CD14-positive monocyte (primary cell): ENCODE measurements around the gene STYXL2. TPM values are rescaled to one million over a fixed set of nuclear protein-coding genes. Genes with fewer than 3 reads are reported as not detected.

Source experiments
- DNase-seq, 3 donors: peaks; one replicate each; pipeline ENCODE4 v3.0.0-alpha.2; 2011 to 2022
- H2AFZ ChIP-seq: 2 replicates; pipeline ENCODE4 v1.6.0; 2012; ENCODE audit warnings: mild to moderate bottlenecking, low read depth, low read length, inconsistent platforms; ENCODE audit not compliant: insufficient read depth, poor library complexity, severe bottlenecking
- H3K27ac ChIP-seq, 2 donors: 1 replicate in 1 of 2; 2 replicates in 1 of 2; pipeline ENCODE4 v1.5.1; 2012 to 2013; ENCODE audit warnings: low read length in 2 of 2, control low read depth in 1 of 2, inconsistent platforms in 1 of 2, low read depth in 1 of 2, mild to moderate bottlenecking in 1 of 2
- H3K27me3 ChIP-seq, 2 donors: one replicate each; pipeline versions ENCODE4 v1.6.0 to v1.6.1; 2011 to 2013; ENCODE audit warnings: low read length in 2 of 2; ENCODE audit not compliant: control insufficient read depth in 2 of 2, insufficient read depth in 2 of 2
- H3K36me3 ChIP-seq, 2 donors: replicated peaks in 1 of 2; 1 replicate in 1 of 2; 2 replicates in 1 of 2; pipeline versions ENCODE4 v1.5.1 to v1.6.1; 2012 to 2013; ENCODE audit warnings: low read length in 2 of 2, control low read depth in 1 of 2, inconsistent platforms in 1 of 2, mild to moderate bottlenecking in 1 of 2; ENCODE audit not compliant: insufficient read depth in 2 of 2, control insufficient read depth in 1 of 2
- H3K4me1 ChIP-seq, 2 donors: 1 replicate in 1 of 2; 2 replicates in 1 of 2; pipeline versions ENCODE4 v1.5.1 to v1.6.1; 2012 to 2013; ENCODE audit warnings: low read length in 2 of 2, control low read depth in 1 of 2, inconsistent platforms in 1 of 2, mild to moderate bottlenecking in 1 of 2, moderate library complexity in 1 of 2; ENCODE audit not compliant: insufficient read depth in 2 of 2, control insufficient read depth in 1 of 2
- H3K4me2 ChIP-seq: replicated peaks from 2 replicates; pipeline ENCODE3; 2012; ENCODE audit warnings: low read length, moderate library complexity, mild to moderate bottlenecking; ENCODE audit not compliant: poor library complexity, severe bottlenecking; ENCODE audit errors: extremely low read depth
- H3K4me3 ChIP-seq, 3 experiments: fragments of 200-600 bp in 1 of 3; sonication (generic) in 1 of 3; replicated peaks in 1 of 3; 1 replicate in 2 of 3; 2 replicates in 1 of 3; pipeline ENCODE4 v1.5.1; 2011 to 2013; ENCODE audit warnings: low read length in 3 of 3, mild to moderate bottlenecking in 3 of 3, control low read depth in 2 of 3, low read depth in 2 of 3, inconsistent platforms in 1 of 3, moderate library complexity in 1 of 3
- H3K79me2 ChIP-seq: 2 replicates; pipeline ENCODE4 v1.6.0; 2012; ENCODE audit warnings: mild to moderate bottlenecking, control low read depth, inconsistent platforms, low read length, moderate library complexity; ENCODE audit not compliant: insufficient read depth
- H3K9ac ChIP-seq: 2 replicates; pipeline ENCODE4 v1.6.0; 2017; ENCODE audit warnings: low read length, mild to moderate bottlenecking; ENCODE audit not compliant: insufficient read depth, poor library complexity, severe bottlenecking
- H3K9me3 ChIP-seq, 2 donors: replicated peaks in 1 of 2; 1 replicate in 1 of 2; 2 replicates in 1 of 2; pipeline versions ENCODE4 v1.5.1 to v1.6.1; 2012 to 2013; ENCODE audit warnings: low read length in 2 of 2, control low read depth in 1 of 2; ENCODE audit not compliant: control insufficient read depth in 1 of 2, insufficient read depth in 1 of 2
- H4K20me1 ChIP-seq: 2 replicates; pipeline ENCODE4 v1.6.0; 2012; ENCODE audit warnings: mild to moderate bottlenecking, low read length, control low read depth, moderate library complexity; ENCODE audit not compliant: insufficient read depth
- H3K27ac Mint-ChIP-seq, 7 donors: one replicate each; pipeline ENCODE4 v1.8.0; 2020; ENCODE audit warnings: mild to moderate bottlenecking in 7 of 7, mixed read lengths in 7 of 7, moderate library complexity in 6 of 7, inconsistent platforms in 2 of 7
- H3K27me3 Mint-ChIP-seq, 3 donors: one replicate each; pipeline ENCODE4 v1.8.0; 2021 to 2022; ENCODE audit warnings: low read depth in 3 of 3, mild to moderate bottlenecking in 3 of 3, mixed read lengths in 3 of 3, moderate library complexity in 3 of 3, inconsistent platforms in 1 of 3
- H3K36me3 Mint-ChIP-seq, 2 donors: one replicate each; pipeline ENCODE4 v1.8.0; 2020; ENCODE audit warnings: mixed read lengths in 2 of 2, inconsistent platforms in 1 of 2, mild to moderate bottlenecking in 1 of 2
- H3K4me1 Mint-ChIP-seq: one replicate; pipeline ENCODE4 v1.8.0; 2020; ENCODE audit warnings: mild to moderate bottlenecking, mixed read lengths
- H3K4me3 Mint-ChIP-seq, 2 donors: one replicate each; pipeline ENCODE4 v1.8.0; 2020; ENCODE audit warnings: mild to moderate bottlenecking in 2 of 2, mixed read lengths in 2 of 2, moderate library complexity in 1 of 2
- H3K9me3 Mint-ChIP-seq, 7 donors: one replicate each; pipeline ENCODE4 v1.8.0; 2020 to 2022; ENCODE audit warnings: mixed read lengths in 7 of 7, mild to moderate bottlenecking in 6 of 7, moderate library complexity in 6 of 7, inconsistent platforms in 2 of 7
- CTCF ChIP-seq: fragments of 200-600 bp; IDR thresholded peaks from one replicate; pipeline ENCODE4 v1.8.0; 2022; ENCODE audit warnings: antibody characterized with exemption, mild to moderate bottlenecking
- WGBS: methylation state at CpG from one replicate; pipeline ENCODE4 v1.1.5; 2013; ENCODE audit warnings: missing lambda C conversion rate; ENCODE audit not compliant: insufficient coverage; 5-methylcytosine and 5-hydroxymethylcytosine counted together
- intact Hi-C, 2 donors: fragments of 100-400 bp; cut with micrococcal nuclease; formaldehyde crosslinking; loops; one replicate each; pipeline versions ENCODE4 v1.15.0 to v1.15.1; 2023
- polyA plus RNA-seq, 3 donors: library from polyadenylated mRNA; depleted of rRNA in 1 of 3; unstranded in 2 of 3; stranded (reverse) in 1 of 3; fragments of 300-500 nt in 2 of 3; fragments of >200 nt in 1 of 3; fragmentation: Illumina TruSeq in 2 of 3; gene quantifications; 1 replicate in 2 of 3; 2 replicates in 1 of 3; pipeline ENCODE4 v1.2.3, GENCODE V29; 2012 to 2021

STYXL2 gene
- polyA plus RNA-seq, 3 donors, result not detected

DNA sequence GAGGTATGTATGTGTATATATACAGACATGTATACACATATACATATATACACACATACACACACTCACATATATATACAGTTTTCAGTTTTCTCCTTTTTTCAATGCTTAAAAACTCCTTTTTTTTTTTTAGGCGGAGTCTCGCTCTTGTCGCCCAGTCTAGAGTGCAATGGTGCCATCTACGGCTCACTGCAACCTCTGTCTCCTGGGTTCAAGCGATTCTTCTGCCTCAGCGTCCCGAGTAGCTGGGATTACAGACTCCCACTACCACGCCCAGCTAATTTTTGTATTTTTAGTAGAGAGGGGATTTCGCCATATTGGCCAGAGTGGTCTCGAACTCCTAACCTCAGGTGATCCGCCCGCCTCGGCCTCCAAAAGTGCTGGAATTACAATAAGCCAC, 27.0 kb downstream of the STYXL2 start:
- Mint-ChIP-seq H3K4me3 (peak overlapping the region; percentile 90 to 99), H3K36me3 (no peaks in the 10 kb centered on the region), H3K27me3 (peaks cover 2 to 8% (median 3%) of the 10 kb centered on the region in 3 donors), H3K27ac (peak overlapping the region in 2 of 7 donors; percentile 34 to 50), H3K9me3 (no peaks in the 10 kb centered on the region), H3K4me1 (peaks cover 11% of the 10 kb centered on the region)
- peak overlapping the region; percentile 86 for H3K4me2 ChIP-seq
- H3K27me3 ChIP-seq, result no peaks in the 10 kb centered on the region
- no peaks in the 10 kb centered on the region for H4K20me1 ChIP-seq
- H3K4me3 ChIP-seq, result peak overlapping the region; percentile 15 to 77 (median 52)
- H3K9ac ChIP-seq, result peak overlapping the region; percentile 57
- TF ChIP-seq CTCF, result no peak
- H3K79me2 ChIP-seq, result no peaks in the 10 kb centered on the region
- DNase-seq, result no peak
- H3K36me3 ChIP-seq, result no peaks in the 10 kb centered on the region
- H3K9me3 ChIP-seq, result no peaks in the 10 kb centered on the region
- peaks cover 9 to 11% of the 10 kb centered on the region in 2 donors for H3K4me1 ChIP-seq
- 39% methylated on average over 4 of the region's 13 CpGs for WGBS
- intact Hi-C loops, result loop anchor here (5.0 kb wide), 1 partner anchor 54 kb away; no protein-coding TSS in a partner anchor
- H3K27ac ChIP-seq, result no peak overlapping the region
- H2AFZ ChIP-seq, result peak overlapping the region; percentile 87

GRCh38 chr1:167121375-167122120, 27.7 kb downstream of the STYXL2 start:
- Histone ChIP-seq H4K20me1 (no peaks in the 10 kb centered on the region), H3K4me1 (peaks cover 9 to 11% of the 10 kb centered on the region in 2 donors), H3K27ac (no peak overlapping the region), H3K27me3 (no peaks in the 10 kb centered on the region), H3K79me2 (no peaks in the 10 kb centered on the region), H3K4me3 (peak overlapping the region; percentile 15 to 77 (median 52)), H2AFZ (peak overlapping the region; percentile 87), H3K36me3 (no peaks in the 10 kb centered on the region), H3K9ac (peak overlapping the region; percentile 57), H3K4me2 (peak overlapping the region; percentile 86), H3K9me3 (no peaks in the 10 kb centered on the region)
- no peak for TF ChIP-seq CTCF
- peak overlapping the region; percentile 90 to 99 for H3K4me3 Mint-ChIP-seq
- peaks cover 0 to 2% (median 0%) of the 10 kb centered on the region in 7 donors for H3K9me3 Mint-ChIP-seq
- DNase-seq, result peak; percentile 34 to 48 (median 40)
- intact Hi-C loops, result loop anchor here (5.0 kb wide), 1 partner anchor 54 kb away; no protein-coding TSS in a partner anchor
- peaks cover 2 to 8% (median 5%) of the 10 kb centered on the region in 3 donors for H3K27me3 Mint-ChIP-seq
- peaks cover 11% of the 10 kb centered on the region for H3K4me1 Mint-ChIP-seq
- no peaks in the 10 kb centered on the region for H3K36me3 Mint-ChIP-seq
- peak overlapping the region in 2 of 7 donors; percentile 34 to 50 for H3K27ac Mint-ChIP-seq
- WGBS, result 1% methylated on average over 38 of the region's 47 CpGs
